ENCODE measurements around the gene SEMA3F. TPM values are rescaled to one million over a fixed set of nuclear protein-coding genes. Genes with fewer than 3 reads are reported as not detected.

SEMA3F gene
- total and polyA plus RNA-seq, 3 experiments from 2014 or later: not detected

- Histone ChIP-seq H3K27me3 (ENCODE audit: insufficient read depth, low read length, poor library complexity, severe bottlenecking) (no peaks in the 10 kb centered on the region), H3K36me3 (ENCODE audit: insufficient read depth, low read length) (no peaks in the 10 kb centered on the region), H3K4me3 (ENCODE audit: low read length) (no peak overlapping the region), H3K4me1 (ENCODE audit: insufficient read depth, low read length) (peaks cover 20% of the 10 kb centered on the region), H3K27ac (ENCODE audit: low read depth, low read length) (no peak overlapping the region), H3K9me3 (ENCODE audit: low read length) (no peaks in the 10 kb centered on the region)
- CTCF ChIA-PET: interaction anchor here (1.0 to 15.9 kb wide), 2 partner anchors 17 to 38 kb away, joined by 5 to 241 read pairs; no protein-coding TSS in a partner anchor
- Mint-ChIP-seq H3K4me1 (peaks cover 11 to 25% (median 19%) of the 10 kb centered on the region in 3 donors), H3K27me3 (no peaks in the 10 kb centered on the region), H3K27ac (peak overlapping the region in 1 of 8 donors; percentile 82), H3K4me3 (peak overlapping the region in 1 of 7 donors; percentile 40), H3K9me3 (no peaks in the 10 kb centered on the region), H3K36me3 (peaks cover 0 to 11% (median 2%) of the 10 kb centered on the region in 3 donors)
- POLR2A ChIA-PET: no interaction called here
- DNase-seq: no peak
Measured at GRCh38 chr3:50232303-50232702, 77.2 kb downstream of the SEMA3F start.

DNA sequence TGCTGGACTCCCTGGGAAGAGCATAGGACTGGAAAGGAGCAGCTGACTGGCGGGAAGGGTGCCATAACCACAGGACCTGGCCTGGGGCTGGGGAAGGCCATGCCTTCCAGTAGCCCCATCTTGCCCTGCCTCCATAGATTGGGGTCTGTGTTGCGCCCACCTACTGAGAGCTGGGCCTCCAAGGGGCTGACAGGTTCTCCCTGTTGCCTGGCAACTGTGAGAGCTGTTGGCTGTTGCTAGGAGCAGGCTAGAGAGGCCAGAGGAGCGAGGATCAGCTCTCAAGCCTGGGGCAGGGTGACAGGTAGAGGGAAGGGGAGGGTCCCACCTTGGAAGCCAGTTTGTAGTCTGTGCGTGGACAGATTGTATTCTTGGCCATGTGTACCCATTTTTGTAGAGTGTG is 78.1 kb downstream of the SEMA3F start:
- H3K9me3 Mint-ChIP-seq: no peaks in the 10 kb centered on the region
- peaks cover 15% of the 10 kb centered on the region for H3K4me1 ChIP-seq (ENCODE audit: insufficient read depth, low read length)
- H3K27me3 Mint-ChIP-seq: no peaks in the 10 kb centered on the region
- no peaks in the 10 kb centered on the region for H3K27me3 ChIP-seq (ENCODE audit: insufficient read depth, low read length, poor library complexity, severe bottlenecking)
- peaks cover 0 to 18% (median 2%) of the 10 kb centered on the region in 3 donors for H3K36me3 Mint-ChIP-seq
- DNase-seq: no peak
- peak overlapping the region in 3 of 8 donors; percentile 24 to 78 (median 77) for H3K27ac Mint-ChIP-seq
- POLR2A ChIA-PET: interaction anchor here (0.6 kb wide), 3 partner anchors 11 to 144 kb away, joined by 3 to 4 read pairs (median 3); partner anchors contain the start of gene RBM5
- CTCF ChIA-PET: interaction anchor here (1.0 to 15.9 kb wide), 3 partner anchors 16 to 39 kb away, joined by 3 to 241 read pairs (median 5); no protein-coding TSS in a partner anchor
- no peak overlapping the region for H3K27ac ChIP-seq (ENCODE audit: low read depth, low read length)
- no peaks in the 10 kb centered on the region for H3K9me3 ChIP-seq (ENCODE audit: low read length)
- H3K4me3 ChIP-seq (ENCODE audit: low read length): no peak overlapping the region
- H3K36me3 ChIP-seq (ENCODE audit: insufficient read depth, low read length): no peaks in the 10 kb centered on the region
- peak overlapping the region in 1 of 7 donors; percentile 85 for H3K4me3 Mint-ChIP-seq
- H3K4me1 Mint-ChIP-seq: peaks cover 11 to 20% (median 11%) of the 10 kb centered on the region in 3 donors

- peak within 1 kb of the TSS; percentile 93 to 99 (median 96) for H3K27ac Mint-ChIP-seq
- H3K27me3 Mint-ChIP-seq: no peaks in the 10 kb centered on the region
- H3K4me3 Mint-ChIP-seq: peak within 1 kb of the TSS; percentile 87 to 99 (median 98)
- peaks cover 0 to 35% (median 1%) of the 10 kb centered on the region in 3 donors for H3K36me3 Mint-ChIP-seq
- peaks cover 13% of the 10 kb centered on the region for H3K36me3 ChIP-seq (ENCODE audit: insufficient read depth, low read length)
- H3K4me1 ChIP-seq (ENCODE audit: insufficient read depth, low read length): peaks cover 37% of the 10 kb centered on the region
- H3K9me3 ChIP-seq (ENCODE audit: low read length): no peaks in the 10 kb centered on the region
- H3K27ac ChIP-seq (ENCODE audit: low read depth, low read length): peak within 1 kb of the TSS; percentile 71
- H3K4me3 ChIP-seq (ENCODE audit: low read length): peak within 1 kb of the TSS; percentile 99
- H3K27me3 ChIP-seq (ENCODE audit: insufficient read depth, low read length, poor library complexity, severe bottlenecking): no peaks in the 10 kb centered on the region
- CTCF ChIA-PET: interaction anchor here (0.5 to 15.9 kb wide), 11 partner anchors 8 to 249 kb away, joined by 3 to 241 read pairs (median 7); partner anchors contain the start of gene RASSF1
- peaks cover 28 to 35% (median 33%) of the 10 kb centered on the region in 3 donors for H3K4me1 Mint-ChIP-seq
- POLR2A ChIA-PET: interaction anchor here (0.6 to 3.0 kb wide), 11 partner anchors 8 to 1679 kb away, joined by 3 to 35 read pairs (median 5); partner anchors contain the start of genes C3orf18, IFRD2, LSMEM2 and QRICH1
- peak; percentile 98 to 99 (median 99) for DNase-seq
- no peaks in the 10 kb centered on the region for H3K9me3 Mint-ChIP-seq
Measured at GRCh38 chr3:50235716-50236483, 80.8 kb downstream of the SEMA3F start, which contains the start of gene GNAI2. TSS of gene GNAI2 (plus strand) at chr3:50236204. CDS start at chr3:50236336, 132 bp downstream.

DNA sequence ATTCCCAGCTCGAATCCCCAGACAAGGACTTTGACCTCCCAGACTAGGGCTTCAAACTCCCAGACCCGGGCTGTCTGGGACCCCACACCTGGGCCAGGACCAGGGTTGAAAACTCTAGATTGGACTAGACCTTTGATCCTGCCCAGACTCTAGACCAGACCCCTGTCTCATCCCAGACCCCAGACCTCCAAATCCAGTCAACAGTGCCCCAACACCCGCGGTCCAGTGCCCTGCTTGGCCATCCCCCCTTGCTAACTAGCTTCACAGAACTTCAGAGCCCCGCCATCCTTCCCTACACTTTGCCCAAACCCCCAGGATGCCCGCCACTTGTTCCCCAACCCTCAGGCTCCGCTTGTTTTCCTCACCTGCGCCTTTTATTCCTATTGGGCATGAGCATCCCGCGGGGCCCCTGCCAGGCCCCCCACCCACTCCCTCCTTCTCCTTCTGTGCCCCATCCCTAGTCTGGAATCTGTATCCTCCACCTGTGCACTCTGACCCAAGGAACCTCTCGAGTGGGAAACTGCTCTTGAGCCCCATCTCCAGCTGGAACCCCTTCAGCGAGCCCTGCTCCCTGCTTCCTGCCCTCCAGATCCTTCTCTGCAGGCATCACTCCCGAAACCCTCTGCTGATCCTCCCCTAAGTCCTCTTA is 81.5 kb downstream of the SEMA3F start:
- Mint-ChIP-seq H3K27me3 (no peaks in the 10 kb centered on the region), H3K27ac (peak overlapping the region; percentile 93 to 99 (median 96)), H3K9me3 (no peaks in the 10 kb centered on the region), H3K36me3 (peaks cover 0 to 41% (median 0%) of the 10 kb centered on the region in 3 donors), H3K4me3 (peak overlapping the region; percentile 87 to 99 (median 98)), H3K4me1 (peaks cover 34 to 42% (median 38%) of the 10 kb centered on the region in 3 donors)
- Histone ChIP-seq H3K4me3 (ENCODE audit: low read length) (peak overlapping the region; percentile 99), H3K4me1 (ENCODE audit: insufficient read depth, low read length) (peaks cover 44% of the 10 kb centered on the region), H3K9me3 (ENCODE audit: low read length) (no peaks in the 10 kb centered on the region), H3K27me3 (ENCODE audit: insufficient read depth, low read length, poor library complexity, severe bottlenecking) (no peaks in the 10 kb centered on the region), H3K36me3 (ENCODE audit: insufficient read depth, low read length) (peaks cover 13% of the 10 kb centered on the region), H3K27ac (ENCODE audit: low read depth, low read length) (peak overlapping the region; percentile 71)
- CTCF ChIA-PET: interaction anchor here (1.2 to 15.9 kb wide), 7 partner anchors 10 to 42 kb away, joined by 3 to 241 read pairs (median 11); no protein-coding TSS in a partner anchor
- POLR2A ChIA-PET: interaction anchor here (1.8 to 3.0 kb wide), 2 partner anchors 9 to 10 kb away, joined by 6 to 35 read pairs; no protein-coding TSS in a partner anchor
- DNase-seq: no peak

GRCh38 chr3:50237133-50237651 is 82.1 kb downstream of the SEMA3F start:
- ChIA-PET POLR2A (interaction anchor here (0.6 to 3.0 kb wide), 5 partner anchors 10 to 141 kb away, joined by 4 to 35 read pairs (median 6); no protein-coding TSS in a partner anchor), CTCF (interaction anchor here (0.8 to 15.9 kb wide), 5 partner anchors 11 to 55 kb away, joined by 3 to 241 read pairs (median 11); partner anchors contain the start of gene IFRD2)
- DNase-seq: peak in 2 of 5 donors; percentile 37 to 58
- H3K27ac Mint-ChIP-seq: peak overlapping the region; percentile 93 to 99 (median 96)
- H3K27me3 ChIP-seq (ENCODE audit: insufficient read depth, low read length, poor library complexity, severe bottlenecking): no peaks in the 10 kb centered on the region
- H3K9me3 ChIP-seq (ENCODE audit: low read length): no peaks in the 10 kb centered on the region
- H3K36me3 Mint-ChIP-seq: peaks cover 0 to 41% (median 0%) of the 10 kb centered on the region in 3 donors
- peaks cover 50% of the 10 kb centered on the region for H3K4me1 ChIP-seq (ENCODE audit: insufficient read depth, low read length)
- no peaks in the 10 kb centered on the region for H3K27me3 Mint-ChIP-seq
- peak overlapping the region; percentile 71 for H3K27ac ChIP-seq (ENCODE audit: low read depth, low read length)
- H3K4me3 Mint-ChIP-seq: peak overlapping the region; percentile 87 to 99 (median 98)
- peaks cover 40 to 48% (median 44%) of the 10 kb centered on the region in 3 donors for H3K4me1 Mint-ChIP-seq
- no peaks in the 10 kb centered on the region for H3K9me3 Mint-ChIP-seq
- peaks cover 13% of the 10 kb centered on the region for H3K36me3 ChIP-seq (ENCODE audit: insufficient read depth, low read length)
- H3K4me3 ChIP-seq (ENCODE audit: low read length): peak overlapping the region; percentile 99

GRCh38 chr3:50237754-50238548 is 82.8 kb downstream of the SEMA3F start:
- H3K4me3 ChIP-seq (ENCODE audit: low read length): peak overlapping the region; percentile 99

More at GRCh38 chr3:50237754-50238548, 82.8 kb downstream of the SEMA3F start:
- peaks cover 47 to 55% (median 50%) of the 10 kb centered on the region in 3 donors for H3K4me1 Mint-ChIP-seq
- H3K9me3 ChIP-seq (ENCODE audit: low read length): no peaks in the 10 kb centered on the region
- peak overlapping the region; percentile 87 to 99 (median 98) for H3K4me3 Mint-ChIP-seq
- H3K4me1 ChIP-seq (ENCODE audit: insufficient read depth, low read length): peaks cover 58% of the 10 kb centered on the region
- POLR2A ChIA-PET: interaction anchor here (0.6 to 3.0 kb wide), 5 partner anchors 9 to 142 kb away, joined by 4 to 35 read pairs (median 6); no protein-coding TSS in a partner anchor
- H3K9me3 Mint-ChIP-seq: no peaks in the 10 kb centered on the region
- peak; percentile 81 to 91 (median 83) for DNase-seq
- CTCF ChIA-PET: interaction anchor here (0.8 to 15.9 kb wide), 6 partner anchors 10 to 54 kb away, joined by 3 to 241 read pairs (median 8); partner anchors contain the start of gene IFRD2
- peaks cover 0 to 45% (median 0%) of the 10 kb centered on the region in 3 donors for H3K36me3 Mint-ChIP-seq
- H3K27me3 Mint-ChIP-seq: no peaks in the 10 kb centered on the region
- no peaks in the 10 kb centered on the region for H3K27me3 ChIP-seq (ENCODE audit: insufficient read depth, low read length, poor library complexity, severe bottlenecking)
- peaks cover 13% of the 10 kb centered on the region for H3K36me3 ChIP-seq (ENCODE audit: insufficient read depth, low read length)
- peak overlapping the region; percentile 93 to 99 (median 96) for H3K27ac Mint-ChIP-seq
- peak overlapping the region; percentile 71 for H3K27ac ChIP-seq (ENCODE audit: low read depth, low read length)
